ENCODE measurements around the gene KIF26B.

Gene KIF26B

GRCh38 chr1:245188403-245188802 is 33.6 kb downstream of the KIF26B start:
- H4K20me1 ChIP-seq (ENCODE audit: insufficient read depth, low read length): no peaks in the 10 kb centered on the region
- no peak for TF ChIP-seq EZH2 (optimal IDR thresholded peaks at IDR 0.05; ENCODE audit: low read depth, low read length)
- H3K4me1 ChIP-seq (ENCODE audit: low read length): no peaks in the 10 kb centered on the region
- no peak overlapping the region for H3K27ac ChIP-seq (ENCODE audit: low read length)
- H3K79me2 ChIP-seq (ENCODE audit: low read length): no peaks in the 10 kb centered on the region
- H3K9me3 ChIP-seq (replicated peaks; ENCODE audit: insufficient read depth, low read length): no peaks in the 10 kb centered on the region
- no peaks in the 10 kb centered on the region for H3K36me3 ChIP-seq (replicated peaks; ENCODE audit: insufficient read depth, low read length)
- DNase-seq: no peak
- H3K4me3 ChIP-seq (ENCODE audit: low read length): no peak overlapping the region
- no peaks in the 10 kb centered on the region for H3K27me3 ChIP-seq (replicated peaks; ENCODE audit: insufficient read depth, low read length)
- no peak overlapping the region for H2AFZ ChIP-seq (ENCODE audit: low read length)
- no peaks in the 10 kb centered on the region for H3F3A ChIP-seq (ENCODE audit: insufficient read depth, low read length)
- H3K4me2 ChIP-seq (ENCODE audit: low read depth, low read length): no peak overlapping the region
- no peak overlapping the region for H3K9ac ChIP-seq (ENCODE audit: low read length)
- no peaks in the 10 kb centered on the region for H3K9me2 ChIP-seq (replicated peaks; ENCODE audit: insufficient read depth, low read length)

GRCh38 chr1:245195398-245195797 is 40.6 kb downstream of the KIF26B start:
- no peak overlapping the region for H3K9ac ChIP-seq (ENCODE audit: low read length)
- no peaks in the 10 kb centered on the region for H3K27me3 ChIP-seq (replicated peaks; ENCODE audit: insufficient read depth, low read length)
- H3K9me3 ChIP-seq (replicated peaks; ENCODE audit: insufficient read depth, low read length): no peaks in the 10 kb centered on the region
- no peaks in the 10 kb centered on the region for H3K79me2 ChIP-seq (ENCODE audit: low read length)
- no peak overlapping the region for H3K4me3 ChIP-seq (ENCODE audit: low read length)
- H4K20me1 ChIP-seq (ENCODE audit: insufficient read depth, low read length): no peaks in the 10 kb centered on the region
- no peaks in the 10 kb centered on the region for H3F3A ChIP-seq (ENCODE audit: insufficient read depth, low read length)
- DNase-seq: no peak
- H3K4me1 ChIP-seq (ENCODE audit: low read length): 0 out of 2 replicates have a peak, but pooled peaks cover 4% of the 10 kb centered on the region
- no peaks in the 10 kb centered on the region for H3K9me2 ChIP-seq (replicated peaks; ENCODE audit: insufficient read depth, low read length)
- no peak overlapping the region for H2AFZ ChIP-seq (ENCODE audit: low read length)
- H3K36me3 ChIP-seq (replicated peaks; ENCODE audit: insufficient read depth, low read length): no peaks in the 10 kb centered on the region
- H3K4me2 ChIP-seq (ENCODE audit: low read depth, low read length): no peak overlapping the region
- H3K27ac ChIP-seq (ENCODE audit: low read length): no peak overlapping the region
- TF ChIP-seq EZH2phosphoT487 (IDR thresholded peaks at IDR 0.05; ENCODE audit: low read length) (no peak), EZH2 (optimal IDR thresholded peaks at IDR 0.05; ENCODE audit: low read depth, low read length) (no peak)
- TF ChIP-seq, protein P1, sequence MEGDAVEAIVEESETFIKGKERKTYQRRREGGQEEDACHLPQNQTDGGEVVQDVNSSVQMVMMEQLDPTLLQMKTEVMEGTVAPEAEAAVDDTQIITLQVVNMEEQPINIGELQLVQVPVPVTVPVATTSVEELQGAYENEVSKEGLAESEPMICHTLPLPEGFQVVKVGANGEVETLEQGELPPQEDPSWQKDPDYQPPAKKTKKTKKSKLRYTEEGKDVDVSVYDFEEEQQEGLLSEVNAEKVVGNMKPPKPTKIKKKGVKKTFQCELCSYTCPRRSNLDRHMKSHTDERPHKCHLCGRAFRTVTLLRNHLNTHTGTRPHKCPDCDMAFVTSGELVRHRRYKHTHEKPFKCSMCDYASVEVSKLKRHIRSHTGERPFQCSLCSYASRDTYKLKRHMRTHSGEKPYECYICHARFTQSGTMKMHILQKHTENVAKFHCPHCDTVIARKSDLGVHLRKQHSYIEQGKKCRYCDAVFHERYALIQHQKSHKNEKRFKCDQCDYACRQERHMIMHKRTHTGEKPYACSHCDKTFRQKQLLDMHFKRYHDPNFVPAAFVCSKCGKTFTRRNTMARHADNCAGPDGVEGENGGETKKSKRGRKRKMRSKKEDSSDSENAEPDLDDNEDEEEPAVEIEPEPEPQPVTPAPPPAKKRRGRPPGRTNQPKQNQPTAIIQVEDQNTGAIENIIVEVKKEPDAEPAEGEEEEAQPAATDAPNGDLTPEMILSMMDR (IDR thresholded peaks at IDR 0.05; ENCODE audit: low read length): no peak

GRCh38 chr1:245197121-245197520 is 42.3 kb downstream of the KIF26B start:
- H3K4me1 ChIP-seq (ENCODE audit: low read length): 0 out of 2 replicates have a peak, but pooled peaks cover 4% of the 10 kb centered on the region
- H3K9me3 ChIP-seq (replicated peaks; ENCODE audit: insufficient read depth, low read length): no peaks in the 10 kb centered on the region
- H4K20me1 ChIP-seq (ENCODE audit: insufficient read depth, low read length): no peaks in the 10 kb centered on the region
- no peaks in the 10 kb centered on the region for H3K27me3 ChIP-seq (replicated peaks; ENCODE audit: insufficient read depth, low read length)
- no peak overlapping the region for H3K27ac ChIP-seq (ENCODE audit: low read length)
- no peak for TF ChIP-seq EZH2phosphoT487 (IDR thresholded peaks at IDR 0.05; ENCODE audit: low read length)
- no peak for TF ChIP-seq EZH2 (optimal IDR thresholded peaks at IDR 0.05; ENCODE audit: low read depth, low read length)
- TF ChIP-seq, protein P1 (IDR thresholded peaks at IDR 0.05; ENCODE audit: low read length): no peak
- DNase-seq: no peak
- no peak overlapping the region for H2AFZ ChIP-seq (ENCODE audit: low read length)
- no peak overlapping the region for H3K4me2 ChIP-seq (ENCODE audit: low read depth, low read length)
- H3K4me3 ChIP-seq (ENCODE audit: low read length): no peak overlapping the region
- H3K9me2 ChIP-seq (replicated peaks; ENCODE audit: insufficient read depth, low read length): no peaks in the 10 kb centered on the region
- no peaks in the 10 kb centered on the region for H3K79me2 ChIP-seq (ENCODE audit: low read length)
- H3K9ac ChIP-seq (ENCODE audit: low read length): no peak overlapping the region
- H3K36me3 ChIP-seq (replicated peaks; ENCODE audit: insufficient read depth, low read length): no peaks in the 10 kb centered on the region
- H3F3A ChIP-seq (ENCODE audit: insufficient read depth, low read length): no peaks in the 10 kb centered on the region

DNA sequence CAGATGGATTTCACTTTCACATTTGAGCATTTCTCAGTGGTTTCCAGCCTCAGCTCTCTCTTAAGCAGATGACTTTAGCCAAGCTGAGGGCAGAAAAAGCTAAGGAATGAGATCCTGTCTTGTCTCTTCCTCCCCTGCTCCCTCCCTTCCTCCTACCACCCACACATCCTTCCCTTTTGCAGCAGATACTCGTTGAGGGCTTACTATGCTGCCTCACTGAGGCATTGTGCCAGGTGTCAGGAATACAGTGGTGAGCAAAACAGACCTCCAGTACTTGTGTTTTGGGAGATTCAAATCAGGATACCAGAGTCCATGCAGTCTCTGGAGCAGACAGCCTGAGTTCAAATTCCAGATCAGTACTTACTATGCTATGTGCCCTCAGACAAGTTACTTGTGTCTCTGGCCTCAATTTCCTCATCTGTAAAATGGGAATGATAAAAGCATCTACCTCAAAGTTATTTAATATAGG is 43.2 kb downstream of the KIF26B start:
- DNase-seq: peak; percentile 50
- 0 out of 2 replicates have a peak, but pooled peaks cover 4% of the 10 kb centered on the region for H3K4me1 ChIP-seq (ENCODE audit: low read length)
- no peaks in the 10 kb centered on the region for H3K79me2 ChIP-seq (ENCODE audit: low read length)
- no peaks in the 10 kb centered on the region for H3K9me2 ChIP-seq (replicated peaks; ENCODE audit: insufficient read depth, low read length)
- no peak overlapping the region for H2AFZ ChIP-seq (ENCODE audit: low read length)
- H3K36me3 ChIP-seq (replicated peaks; ENCODE audit: insufficient read depth, low read length): no peaks in the 10 kb centered on the region
- H3K27ac ChIP-seq (ENCODE audit: low read length): no peak overlapping the region
- TF ChIP-seq EZH2 (optimal IDR thresholded peaks at IDR 0.05; ENCODE audit: low read depth, low read length) (no peak), EZH2phosphoT487 (IDR thresholded peaks at IDR 0.05; ENCODE audit: low read length) (no peak)
- TF ChIP-seq, protein P1 (IDR thresholded peaks at IDR 0.05; ENCODE audit: low read length): no peak
- peak overlapping the region; percentile 19 for H3K4me2 ChIP-seq (ENCODE audit: low read depth, low read length)
- no peaks in the 10 kb centered on the region for H3K27me3 ChIP-seq (replicated peaks; ENCODE audit: insufficient read depth, low read length)
- no peak overlapping the region for H3K4me3 ChIP-seq (ENCODE audit: low read length)
- H3F3A ChIP-seq (ENCODE audit: insufficient read depth, low read length): no peaks in the 10 kb centered on the region
- H3K9ac ChIP-seq (ENCODE audit: low read length): no peak overlapping the region
- no peaks in the 10 kb centered on the region for H4K20me1 ChIP-seq (ENCODE audit: insufficient read depth, low read length)
- no peaks in the 10 kb centered on the region for H3K9me3 ChIP-seq (replicated peaks; ENCODE audit: insufficient read depth, low read length)

Data from MM.1S (cell line).